ENCODE measurements around the gene MARF1.
"Not testable (repeated sequence)": the region's sequence is repeated elsewhere in the genome, so short reads cannot be mapped to it uniquely, and the experiment has no call there.

Gene MARF1

DNA sequence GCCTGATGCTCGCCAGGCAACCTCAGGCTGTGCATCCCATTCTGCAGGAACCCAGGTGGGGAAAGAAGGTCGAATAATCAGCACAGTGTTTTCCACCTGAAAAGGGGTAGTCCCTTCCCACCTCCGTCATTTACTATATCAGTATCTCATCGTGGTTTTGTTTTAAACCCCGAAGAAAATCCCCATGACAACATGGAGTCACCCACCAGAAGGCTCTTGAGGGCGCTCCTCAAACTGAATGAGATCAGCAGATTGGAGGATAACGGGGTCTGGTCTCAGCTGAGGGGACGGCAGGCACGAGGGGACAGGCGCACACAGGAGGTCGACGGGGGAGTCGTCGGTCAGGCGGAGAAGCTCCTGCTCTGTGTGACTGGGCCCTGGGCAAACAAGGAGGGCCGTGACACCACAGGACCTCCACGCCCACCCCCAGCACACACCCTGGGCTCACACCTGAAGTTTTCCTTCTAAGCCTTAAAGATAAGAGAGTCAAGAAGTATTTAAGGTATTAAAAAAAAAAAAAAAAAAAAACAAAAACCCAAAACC lies 44.2 kb downstream of the MARF1 start:
- DNase-seq, result no peak

DNA sequence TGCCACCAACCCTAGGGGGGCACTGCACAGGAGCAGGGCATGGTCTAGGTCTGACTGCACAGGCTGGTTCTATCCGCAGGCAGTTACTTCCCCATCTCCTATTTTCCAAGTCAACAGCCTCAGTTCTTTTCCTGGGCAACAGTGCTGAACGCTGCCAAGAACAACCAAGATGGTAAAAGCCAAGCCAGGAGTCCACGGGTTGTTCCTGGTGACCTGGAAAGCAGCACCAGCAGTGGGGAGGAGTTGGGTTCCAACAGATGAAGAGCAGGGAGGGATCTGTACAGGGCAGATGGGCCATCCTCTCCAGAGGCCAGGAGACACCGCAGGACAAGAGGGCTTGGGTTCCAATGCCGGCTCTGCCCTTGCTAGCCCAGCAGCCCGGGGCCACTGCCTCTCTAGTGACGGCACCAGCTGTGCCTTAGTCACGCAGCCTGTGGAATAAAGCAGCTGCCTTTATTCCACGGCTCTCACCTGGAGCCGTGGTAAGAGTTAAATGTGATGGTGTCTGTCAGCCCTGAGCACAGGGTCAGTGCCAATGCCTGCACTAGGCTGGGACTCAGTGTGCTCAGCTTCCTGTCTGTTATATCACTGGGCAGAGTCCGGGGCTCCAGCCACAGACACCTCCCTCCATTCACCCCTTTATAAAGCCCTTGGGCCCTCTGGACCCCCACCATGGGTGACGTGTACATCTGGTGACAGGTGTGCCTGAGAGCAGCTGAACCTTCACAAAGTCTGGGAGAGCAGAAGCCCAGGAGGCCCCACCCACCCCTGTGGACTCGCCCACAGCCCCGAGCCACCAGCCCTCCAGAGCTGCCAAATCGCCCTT lies 44.9 kb downstream of the MARF1 start:
- no peak for DNase-seq

DNA sequence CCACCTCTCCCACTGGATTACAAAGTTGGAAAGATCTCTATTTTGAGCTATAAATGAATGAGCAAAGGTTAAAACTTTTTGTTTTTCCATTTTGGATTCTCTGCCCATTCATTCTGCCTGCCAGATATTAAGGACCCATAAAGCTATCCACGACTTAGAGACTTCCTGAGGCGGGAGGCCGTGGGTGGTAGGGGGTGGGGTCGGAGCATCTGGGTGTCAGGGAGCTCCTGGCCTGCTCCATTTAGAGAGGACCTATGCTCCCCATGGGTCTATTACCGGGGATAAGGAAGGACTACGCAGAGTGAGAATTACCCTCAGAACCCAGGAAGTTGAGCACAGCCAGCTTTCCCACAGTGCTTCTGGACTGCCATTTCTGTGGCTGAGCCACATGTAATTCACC lies 45.8 kb downstream of the MARF1 start:
- no peak for DNase-seq

- no peak for DNase-seq
These were observed 48.1 kb downstream of the MARF1 start for GRCh38 chr16:15594711-15595320.

DNA sequence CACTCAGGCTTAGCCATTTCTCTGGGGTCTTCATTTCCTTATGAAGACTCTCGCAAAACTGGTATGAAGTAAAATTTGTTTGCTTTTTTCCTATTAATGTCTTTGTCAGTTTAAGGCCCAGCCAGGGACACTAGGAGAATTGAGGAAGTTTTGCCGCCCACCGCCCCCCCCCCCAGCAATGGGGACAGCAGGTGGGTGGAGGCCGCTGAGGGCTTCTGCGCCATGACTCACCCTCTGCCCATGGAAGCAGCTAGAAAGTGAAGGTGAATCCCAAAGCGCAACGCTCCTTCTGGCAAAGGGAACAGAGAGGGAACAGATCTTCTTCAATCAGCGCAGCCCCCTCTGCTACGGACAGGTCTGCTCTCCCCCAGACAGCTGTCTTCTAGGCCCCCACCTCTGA lies 49.7 kb downstream of the MARF1 start:
- no peak for DNase-seq

DNA sequence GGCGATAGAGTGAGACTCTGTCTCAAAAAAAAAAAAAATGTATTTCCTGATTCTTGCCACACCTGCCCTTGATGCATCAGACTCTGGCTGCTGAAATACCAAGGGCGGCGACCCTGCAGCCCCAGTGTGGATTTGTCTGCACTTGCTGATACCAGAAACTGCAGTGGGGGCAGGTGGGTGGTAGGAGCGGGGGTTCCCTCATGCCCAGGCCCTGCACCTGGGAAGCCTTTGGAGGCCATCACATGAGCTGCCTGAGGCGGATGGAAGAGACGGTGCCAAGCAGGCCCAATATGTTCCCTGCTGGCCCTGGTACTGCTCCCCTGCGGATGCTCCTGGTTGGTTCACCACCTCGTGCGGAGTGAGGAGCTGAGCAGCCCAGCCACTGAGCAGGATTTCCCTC lies 50.6 kb downstream of the MARF1 start:
- no peak for DNase-seq

- DNase-seq, result no peak
These were observed 55.7 kb downstream of the MARF1 start for GRCh38 chr16:15587152-15587825.

DNA sequence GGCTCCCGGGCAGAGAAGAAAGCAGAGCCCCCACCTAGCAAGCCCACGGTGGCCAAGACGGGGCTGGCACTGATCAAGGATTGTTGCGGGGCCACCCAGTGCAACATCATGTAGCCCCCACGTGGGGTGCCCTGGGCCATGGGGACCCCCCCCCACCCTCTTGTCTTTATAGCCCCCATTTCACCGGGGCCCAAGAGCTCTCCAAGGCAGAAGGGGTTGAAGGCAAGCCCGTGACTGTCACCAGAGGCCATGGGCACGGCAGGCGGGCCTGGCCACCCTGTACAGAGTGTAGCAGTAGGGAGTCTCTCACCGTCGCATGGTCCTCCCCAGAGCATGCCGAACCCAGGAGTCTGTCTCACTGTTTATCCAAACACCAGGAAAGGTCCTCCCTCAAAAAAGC lies 56.2 kb downstream of the MARF1 start:
- no peak for DNase-seq

GRCh38 chr16:15585956-15586355 lies 57.0 kb downstream of the MARF1 start:
- DNase-seq, result no peak

GRCh38 chr16:15583526-15583925 lies 59.4 kb downstream of the MARF1 start:
- DNase-seq, result no peak

GRCh38 chr16:15581127-15581815 lies 61.7 kb downstream of the MARF1 start:
- DNase-seq, result no peak

GRCh38 chr16:15578824-15579223 lies 64.1 kb downstream of the MARF1 start:
- no peak for DNase-seq

DNA sequence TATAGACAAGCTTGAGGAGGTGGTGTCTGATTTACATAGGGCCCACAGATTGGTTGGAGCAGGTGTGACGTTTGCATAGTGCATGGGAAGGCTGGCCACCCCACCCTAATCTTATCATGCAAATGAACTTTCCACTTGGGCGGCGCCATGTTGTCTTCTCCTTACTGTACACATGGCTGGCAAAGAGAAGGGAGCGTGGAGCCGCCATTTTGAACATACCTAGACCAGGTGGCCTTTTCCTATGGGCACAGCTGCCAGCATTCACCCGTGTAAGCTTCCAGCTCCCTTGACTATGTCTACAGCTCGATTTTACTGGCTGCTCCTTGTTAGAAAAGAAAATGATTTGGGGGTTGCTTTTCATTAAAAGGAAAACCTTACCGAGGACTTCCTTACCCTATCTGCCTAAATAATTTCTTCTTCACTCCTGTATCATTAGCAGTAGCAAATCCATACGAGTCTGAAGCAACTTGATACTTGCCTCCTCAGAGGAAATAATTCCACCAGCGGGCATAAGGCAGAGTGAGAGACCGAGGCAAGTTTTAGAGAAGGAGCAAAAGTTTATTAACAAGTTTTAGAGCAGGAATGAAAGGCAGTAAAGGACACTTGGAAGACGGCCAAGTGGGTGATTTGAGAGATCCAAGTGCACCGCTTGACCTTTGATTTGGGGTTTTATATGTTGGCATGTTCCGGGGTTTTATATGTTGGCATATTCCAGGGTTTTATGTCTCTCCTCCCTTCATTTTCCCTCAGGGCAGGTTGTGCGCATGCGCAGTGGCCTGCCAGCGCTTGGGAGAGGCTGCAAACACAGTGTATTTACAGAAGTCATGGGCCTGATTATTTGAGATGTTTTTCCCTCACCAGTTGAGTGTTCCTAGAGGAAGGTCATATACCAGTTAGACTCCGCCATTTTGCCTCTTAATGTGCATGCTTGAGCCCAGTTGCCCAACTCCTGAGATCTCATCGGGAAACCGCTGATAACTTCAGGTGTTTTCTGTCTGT lies 65.7 kb downstream of the MARF1 start:
- DNase-seq, result no peak

DNA sequence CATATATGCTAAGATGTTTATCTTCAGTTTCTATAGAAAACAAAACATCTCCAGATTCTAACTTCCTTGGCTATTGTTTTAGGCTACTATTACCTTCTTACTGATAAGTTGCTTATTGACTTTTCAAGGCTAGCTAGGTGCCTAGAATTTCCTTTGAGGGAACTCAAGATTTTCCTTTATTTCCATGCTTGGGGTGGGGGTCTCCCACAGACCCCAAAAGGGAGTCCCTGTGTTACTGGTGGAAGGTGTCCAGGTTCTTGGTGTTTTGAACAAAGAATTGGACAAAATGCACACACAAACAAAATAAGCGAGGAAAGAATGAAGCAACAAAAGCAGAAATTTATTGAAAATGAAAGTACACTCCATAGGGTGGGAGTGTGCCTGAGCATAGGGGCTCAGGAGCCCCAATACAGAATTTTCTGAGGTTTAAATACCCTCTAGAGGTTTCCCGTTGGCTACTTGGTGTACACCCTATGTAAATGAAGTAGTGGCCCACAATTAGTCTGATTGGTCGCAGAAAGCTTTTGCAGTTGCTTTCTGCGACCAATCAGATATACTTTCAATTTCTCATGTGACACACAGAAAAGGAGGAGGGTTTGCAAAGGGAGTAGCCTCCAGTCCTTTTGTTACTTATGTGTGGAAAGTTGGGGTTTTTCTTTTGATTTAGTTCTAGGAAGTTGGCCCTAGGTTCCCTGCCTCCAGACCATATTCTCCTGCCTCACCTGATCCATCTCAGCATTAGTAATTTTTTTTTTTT lies 67.5 kb downstream of the MARF1 start:
- no peak for DNase-seq

GRCh38 chr16:15574614-15574948 lies 68.4 kb downstream of the MARF1 start:
- DNase-seq, result no peak

DNA sequence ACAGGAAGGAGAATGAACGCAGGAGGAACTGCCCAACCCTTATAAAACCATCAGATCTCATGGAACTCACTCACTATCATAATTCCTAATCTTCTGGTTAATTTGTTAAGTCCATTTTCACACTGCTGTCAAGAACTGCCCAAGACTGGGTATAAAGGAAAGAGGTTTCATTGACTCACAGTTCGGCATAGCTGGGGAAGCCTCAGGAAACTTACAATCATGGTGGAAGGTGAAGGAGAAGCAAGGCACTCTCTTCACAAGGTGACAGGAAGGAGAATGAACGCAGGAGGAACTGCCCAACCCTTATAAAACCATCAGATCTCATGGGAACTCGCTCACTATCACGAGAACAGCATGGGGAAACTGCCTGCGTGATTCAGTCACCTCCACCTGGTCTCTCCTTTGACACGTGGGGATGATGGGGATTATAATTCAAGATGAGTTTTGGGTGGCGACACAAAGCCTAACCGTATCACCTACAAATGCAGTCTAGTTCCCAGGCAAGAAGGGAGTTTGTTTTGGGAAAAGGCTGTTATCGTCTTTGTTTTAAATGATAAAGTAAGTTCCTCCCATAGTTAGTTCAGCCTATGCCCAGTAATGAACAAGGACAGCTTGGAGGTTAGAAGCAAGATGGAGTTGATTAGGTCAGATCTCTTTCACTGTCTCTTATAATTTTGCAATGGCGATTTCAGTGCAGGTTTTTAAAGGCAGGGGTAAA lies 68.9 kb downstream of the MARF1 start:
- not testable (repeated sequence) for DNase-seq

DNA sequence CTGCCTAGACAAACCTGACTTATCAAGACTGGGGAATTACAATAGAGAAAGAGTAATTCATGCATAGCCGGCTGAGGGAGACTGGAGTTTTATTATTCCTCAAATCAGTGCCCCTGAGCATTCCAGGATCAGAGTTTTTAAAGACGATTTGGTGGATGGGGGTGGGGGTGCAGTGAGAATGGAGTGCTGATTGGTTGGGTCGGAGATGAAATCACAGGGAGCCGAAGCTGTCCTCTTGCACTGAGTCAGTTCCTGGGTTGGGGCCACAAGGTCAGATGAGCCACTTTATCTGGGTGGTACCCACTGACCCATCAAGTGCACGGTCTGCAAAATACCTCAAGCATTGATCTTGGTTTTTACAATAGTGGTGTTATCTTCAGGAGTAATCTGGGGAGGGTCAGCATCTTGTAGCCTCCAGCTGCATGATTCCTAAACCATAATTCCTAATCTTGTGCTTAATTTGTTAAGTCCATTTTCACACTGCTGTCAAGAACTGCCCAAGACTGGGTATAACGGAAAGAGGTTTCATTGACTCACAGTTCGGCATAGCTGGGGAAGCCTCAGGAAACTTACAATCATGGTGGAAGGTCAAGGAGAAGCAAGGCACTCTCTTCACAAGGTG lies 69.6 kb downstream of the MARF1 start:
- DNase-seq, result no peak

GRCh38 chr16:15572329-15573001 lies 70.5 kb downstream of the MARF1 start:
- DNase-seq, result no peak

GRCh38 chr16:15571557-15571956 lies 71.4 kb downstream of the MARF1 start:
- no peak for DNase-seq

All from GOT3 (cell line).